ENCODE results near the gene PRSS3. TPM values are rescaled to one million over a fixed set of nuclear protein-coding genes. Genes with fewer than 3 reads are reported as not detected.
"Not testable (repeated sequence)": the region's sequence is repeated elsewhere in the genome, so short reads cannot be mapped to it uniquely, and the experiment has no call there.

The PRSS3 gene
- total and polyA plus RNA-seq, 8 donors = 1.8 to 91.2 (median 13.2) TPM; not detected in 1

DNA sequence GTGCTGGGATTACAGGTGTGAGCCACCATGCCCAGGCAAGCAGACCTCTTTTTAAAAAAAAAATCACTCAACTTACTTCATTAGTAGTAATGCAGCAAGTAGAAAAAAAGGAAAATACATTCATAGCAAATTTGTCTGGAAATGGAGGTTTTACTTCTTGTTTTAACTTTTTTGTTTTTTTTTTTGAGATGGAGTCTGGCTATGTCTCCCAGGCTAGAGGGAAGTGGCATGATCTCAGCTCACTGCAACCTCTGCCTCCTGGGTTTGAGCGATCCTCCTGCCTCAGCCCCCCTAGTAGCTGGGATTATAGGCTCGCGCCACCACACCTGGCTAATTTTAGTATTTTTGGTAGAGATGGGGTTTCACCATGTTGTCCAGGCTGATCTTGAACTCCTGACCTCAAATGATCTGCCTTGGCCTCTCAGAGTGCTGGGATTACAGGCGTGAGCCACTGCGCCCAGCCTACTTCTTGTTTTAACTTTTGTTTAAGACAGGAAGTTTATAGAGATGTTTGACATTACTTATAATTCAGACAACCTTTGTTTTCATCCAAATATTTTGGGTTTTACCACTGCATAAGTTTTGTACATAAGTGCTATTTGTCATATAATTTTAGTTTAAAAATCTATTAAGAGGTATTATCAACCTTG is 48.1 kb downstream of the PRSS3 start:
- H3K36me3 ChIP-seq = no peaks in the 10 kb centered on the region
- DNase-seq = no peak
- 71 to 89% (median 87%) methylated on average over 5 of the region's 5 CpGs for WGBS, 5 donors
- TF ChIP-seq POLR2A (IDR thresholded peaks at IDR 0.05) = no peak
- TF ChIP-seq, protein P1, sequence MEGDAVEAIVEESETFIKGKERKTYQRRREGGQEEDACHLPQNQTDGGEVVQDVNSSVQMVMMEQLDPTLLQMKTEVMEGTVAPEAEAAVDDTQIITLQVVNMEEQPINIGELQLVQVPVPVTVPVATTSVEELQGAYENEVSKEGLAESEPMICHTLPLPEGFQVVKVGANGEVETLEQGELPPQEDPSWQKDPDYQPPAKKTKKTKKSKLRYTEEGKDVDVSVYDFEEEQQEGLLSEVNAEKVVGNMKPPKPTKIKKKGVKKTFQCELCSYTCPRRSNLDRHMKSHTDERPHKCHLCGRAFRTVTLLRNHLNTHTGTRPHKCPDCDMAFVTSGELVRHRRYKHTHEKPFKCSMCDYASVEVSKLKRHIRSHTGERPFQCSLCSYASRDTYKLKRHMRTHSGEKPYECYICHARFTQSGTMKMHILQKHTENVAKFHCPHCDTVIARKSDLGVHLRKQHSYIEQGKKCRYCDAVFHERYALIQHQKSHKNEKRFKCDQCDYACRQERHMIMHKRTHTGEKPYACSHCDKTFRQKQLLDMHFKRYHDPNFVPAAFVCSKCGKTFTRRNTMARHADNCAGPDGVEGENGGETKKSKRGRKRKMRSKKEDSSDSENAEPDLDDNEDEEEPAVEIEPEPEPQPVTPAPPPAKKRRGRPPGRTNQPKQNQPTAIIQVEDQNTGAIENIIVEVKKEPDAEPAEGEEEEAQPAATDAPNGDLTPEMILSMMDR (IDR thresholded peaks at IDR 0.05) = no peak
- no peak for TF ChIP-seq EP300 (IDR thresholded peaks at IDR 0.05)
- TF ChIP-seq POLR2AphosphoS5 (IDR thresholded peaks at IDR 0.05) = no peak
- no peaks in the 10 kb centered on the region for H3K27me3 ChIP-seq
- no peaks in the 10 kb centered on the region for H3K9me3 ChIP-seq
- intact Hi-C loops (cut with DNase I; ENCODE audit: low total_unique reads) = no loop called here
- peak overlapping the region in 2 of 5 donors; percentile 17 to 28 for H3K27ac ChIP-seq
- peaks cover 10 to 92% (median 58%) of the 10 kb centered on the region in 4 donors for H3K4me1 ChIP-seq
- H3K4me3 ChIP-seq = no peak overlapping the region

DNA sequence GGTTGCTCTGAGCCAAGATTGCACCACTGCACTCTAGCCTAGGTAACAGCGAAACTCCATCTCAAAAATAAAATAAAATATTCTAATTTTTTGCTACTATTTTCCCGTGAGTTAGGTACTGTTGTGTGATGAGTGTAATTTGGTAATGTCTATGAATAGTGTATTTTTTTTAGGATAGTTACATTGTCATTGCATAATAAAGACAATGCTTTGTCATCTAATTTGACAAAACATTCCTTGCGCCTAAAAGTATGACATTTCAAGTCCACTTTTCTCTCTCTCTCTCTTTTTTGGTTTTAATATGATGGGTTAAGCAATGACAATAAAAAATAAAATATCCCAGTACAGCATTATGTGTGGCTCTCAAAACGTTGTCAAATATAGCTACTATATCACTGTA is 50.9 kb downstream of the PRSS3 start:
- Histone ChIP-seq H3K27ac (no peak overlapping the region), H3K27me3 (no peaks in the 10 kb centered on the region), H3K4me3 (no peak overlapping the region), H3K4me1 (peaks cover 17 to 93% (median 64%) of the 10 kb centered on the region in 4 donors), H3K36me3 (no peaks in the 10 kb centered on the region), H3K9me3 (no peaks in the 10 kb centered on the region)
- no peak for DNase-seq
- 81 to 85% (median 83%) methylated on average over 4 of the region's 4 CpGs for WGBS, 5 donors
- no peak for TF ChIP-seq EP300 (IDR thresholded peaks at IDR 0.05)
- TF ChIP-seq, protein P1 (IDR thresholded peaks at IDR 0.05) = no peak
- intact Hi-C loops (cut with DNase I; ENCODE audit: low total_unique reads) = no loop called here

DNA sequence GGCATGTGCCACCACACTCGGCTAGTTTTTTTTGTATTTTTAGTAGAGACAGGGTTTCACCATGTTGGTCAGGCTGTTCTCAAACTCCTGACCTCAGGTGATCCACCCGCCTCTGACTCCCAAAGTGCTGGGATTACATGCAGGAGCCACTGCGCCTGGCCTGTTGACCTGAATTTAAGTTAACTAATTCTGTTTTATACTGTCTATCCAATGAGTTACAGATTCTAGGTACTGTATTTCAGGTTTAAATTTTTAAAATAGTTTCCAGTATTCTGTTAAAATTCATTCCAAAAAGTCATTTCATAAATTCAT is 52.5 kb downstream of the PRSS3 start:
- H3K36me3 ChIP-seq; H3K27me3 ChIP-seq; DNase-seq; H3K4me3 ChIP-seq; H3K9me3 ChIP-seq; intact Hi-C loops (cut with DNase I; ENCODE audit: low total_unique reads): not testable (repeated sequence)
- H3K27ac ChIP-seq = peak overlapping the region in 3 of 5 donors; percentile 4 to 16 (median 13)
- H3K4me1 ChIP-seq = peaks cover 32 to 93% (median 74%) of the 10 kb centered on the region in 4 donors
- 82 to 93% (median 91%) methylated on average over 3 of the region's 3 CpGs for WGBS, 5 donors

Small RNAs within 50 kb of the gene (small RNA-seq; reads per million reads assigned to genes)
- 0 reads per million in 4 donors for gene RF00019

Other genes starting within 250 kb of the PRSS3 start
- 100 to 1,000 TPM in 1 of 5 donors, 10 to 100 TPM in 3, 1 to 10 TPM in 1; 6.4 to 117 (median 25.9) TPM for gene UBE2R2, start 21.6 kb downstream of the PRSS3 start, total RNA-seq
- 10 to 100 TPM; 14.1 to 28.6 (median 14.9) TPM for gene UBE2R2, start 21.6 kb downstream of the PRSS3 start, polyA plus RNA-seq

Measured in stomach (tissue), 9 donors.